Hypothalamus (tissue), 51 donors: ENCODE measurements around the gene GIGYF2.

Source experiments
- DNase-seq, 51 donors: peaks; one replicate each; lab custom pipeline; 2025; lab: John Stamatoyannopoulos, UW

GIGYF2 gene, protein sequence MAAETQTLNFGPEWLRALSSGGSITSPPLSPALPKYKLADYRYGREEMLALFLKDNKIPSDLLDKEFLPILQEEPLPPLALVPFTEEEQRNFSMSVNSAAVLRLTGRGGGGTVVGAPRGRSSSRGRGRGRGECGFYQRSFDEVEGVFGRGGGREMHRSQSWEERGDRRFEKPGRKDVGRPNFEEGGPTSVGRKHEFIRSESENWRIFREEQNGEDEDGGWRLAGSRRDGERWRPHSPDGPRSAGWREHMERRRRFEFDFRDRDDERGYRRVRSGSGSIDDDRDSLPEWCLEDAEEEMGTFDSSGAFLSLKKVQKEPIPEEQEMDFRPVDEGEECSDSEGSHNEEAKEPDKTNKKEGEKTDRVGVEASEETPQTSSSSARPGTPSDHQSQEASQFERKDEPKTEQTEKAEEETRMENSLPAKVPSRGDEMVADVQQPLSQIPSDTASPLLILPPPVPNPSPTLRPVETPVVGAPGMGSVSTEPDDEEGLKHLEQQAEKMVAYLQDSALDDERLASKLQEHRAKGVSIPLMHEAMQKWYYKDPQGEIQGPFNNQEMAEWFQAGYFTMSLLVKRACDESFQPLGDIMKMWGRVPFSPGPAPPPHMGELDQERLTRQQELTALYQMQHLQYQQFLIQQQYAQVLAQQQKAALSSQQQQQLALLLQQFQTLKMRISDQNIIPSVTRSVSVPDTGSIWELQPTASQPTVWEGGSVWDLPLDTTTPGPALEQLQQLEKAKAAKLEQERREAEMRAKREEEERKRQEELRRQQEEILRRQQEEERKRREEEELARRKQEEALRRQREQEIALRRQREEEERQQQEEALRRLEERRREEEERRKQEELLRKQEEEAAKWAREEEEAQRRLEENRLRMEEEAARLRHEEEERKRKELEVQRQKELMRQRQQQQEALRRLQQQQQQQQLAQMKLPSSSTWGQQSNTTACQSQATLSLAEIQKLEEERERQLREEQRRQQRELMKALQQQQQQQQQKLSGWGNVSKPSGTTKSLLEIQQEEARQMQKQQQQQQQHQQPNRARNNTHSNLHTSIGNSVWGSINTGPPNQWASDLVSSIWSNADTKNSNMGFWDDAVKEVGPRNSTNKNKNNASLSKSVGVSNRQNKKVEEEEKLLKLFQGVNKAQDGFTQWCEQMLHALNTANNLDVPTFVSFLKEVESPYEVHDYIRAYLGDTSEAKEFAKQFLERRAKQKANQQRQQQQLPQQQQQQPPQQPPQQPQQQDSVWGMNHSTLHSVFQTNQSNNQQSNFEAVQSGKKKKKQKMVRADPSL (N-terminal part only)

DNA sequence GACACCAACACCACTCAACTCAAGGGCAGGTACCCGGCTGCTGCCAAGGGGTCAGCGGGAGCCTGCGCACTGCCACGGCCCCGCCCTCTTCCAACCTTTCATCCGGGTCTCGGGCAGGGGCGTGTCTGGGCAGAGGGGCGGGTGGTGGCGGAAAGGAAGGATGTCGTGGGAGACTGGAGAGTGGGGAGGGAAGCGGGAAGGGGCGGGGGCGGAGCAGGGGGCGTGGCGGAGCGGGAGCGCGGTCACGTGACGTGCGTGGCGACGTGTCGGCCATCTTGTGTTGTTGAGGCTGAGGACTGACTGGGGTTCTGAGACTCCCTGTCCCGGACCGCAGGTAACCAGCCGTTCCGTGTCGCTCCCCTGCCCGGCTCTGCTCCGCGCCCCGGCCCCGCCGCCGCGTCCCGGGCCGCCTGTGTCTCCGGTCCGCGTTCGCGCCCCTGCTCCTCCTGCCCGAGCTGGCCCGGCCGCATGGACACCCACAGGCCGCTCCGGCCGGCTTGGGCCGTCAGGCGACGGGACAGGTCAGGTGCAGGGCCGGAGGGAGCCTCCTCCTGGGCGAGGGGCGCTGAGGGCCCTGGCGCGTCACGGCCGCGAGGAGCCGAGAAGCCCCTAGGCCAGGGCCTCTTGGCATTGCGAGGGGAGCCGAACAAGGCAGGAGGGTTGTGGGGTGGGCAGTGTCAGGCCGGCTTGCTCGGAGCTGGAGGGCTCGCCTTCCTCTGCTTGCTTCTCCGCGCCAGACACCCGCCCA is at the start of gene GIGYF2:
GIGYF2 (plus strand) TSS at position 273 of the 748 bp plus-strand sequence. CDS start 37,867 bp downstream, outside the sequence.
- peak; percentile 89 to 99 (median 96) for DNase-seq

DNA sequence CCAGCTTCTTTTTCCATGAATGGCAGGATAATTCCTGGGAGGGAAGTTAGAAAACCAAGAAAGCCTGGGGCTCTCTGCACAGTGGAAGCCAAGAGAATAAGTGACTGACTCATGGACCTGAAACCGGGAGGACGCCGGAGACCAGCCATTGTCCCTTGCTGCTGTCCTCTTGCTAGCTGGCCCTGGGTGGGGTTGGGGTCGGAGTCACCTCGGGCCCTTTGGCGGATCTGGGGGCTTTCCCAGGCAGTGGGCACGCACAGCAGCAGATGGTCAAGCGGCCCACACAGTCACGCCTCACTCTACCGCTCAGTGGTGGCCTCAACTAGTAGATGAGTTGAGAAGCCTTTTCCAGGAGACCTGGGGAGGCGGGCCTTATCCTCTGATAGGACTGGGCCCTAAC is 48.1 kb upstream of the GIGYF2 start:
- DNase-seq = no peak

DNA sequence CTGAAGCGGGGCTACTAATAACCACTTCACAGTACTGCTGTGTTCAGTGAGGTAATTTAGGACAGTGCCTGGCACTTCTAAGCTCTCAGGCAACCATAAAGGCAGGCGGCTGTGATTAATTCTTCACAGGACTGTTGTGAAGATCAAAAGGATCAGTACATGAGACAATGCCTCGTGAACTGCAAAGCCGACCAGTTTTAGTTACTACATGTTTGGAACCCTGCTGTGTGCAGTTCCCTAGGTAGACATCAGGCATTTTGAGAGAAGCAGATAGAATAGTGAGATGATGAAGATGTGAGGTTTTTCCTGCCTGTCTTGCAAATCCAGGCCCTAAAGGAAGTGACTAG is 44.7 kb upstream of the GIGYF2 start:
- DNase-seq = peak in 3 of 51 donors; percentile 13 to 36 (median 14)

DNA sequence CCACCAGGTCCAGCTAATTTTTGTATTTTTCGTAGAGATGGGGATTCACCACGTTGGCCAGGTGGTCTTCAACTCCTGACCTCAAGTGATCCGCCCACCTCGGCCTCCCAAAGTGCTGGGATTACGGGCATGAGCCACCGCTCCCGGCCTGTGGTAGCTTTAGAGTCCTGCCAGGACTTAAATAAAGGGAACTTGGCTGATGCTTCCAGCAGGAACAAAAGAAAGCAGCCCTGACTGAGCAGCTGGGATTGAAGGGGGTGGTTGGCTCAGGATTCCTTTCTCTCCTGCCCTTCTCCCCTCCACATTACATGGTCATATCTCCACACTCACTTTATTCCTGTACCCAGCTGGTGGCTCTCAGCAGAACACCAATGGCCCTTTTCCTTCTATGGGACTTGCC is 43.7 kb upstream of the GIGYF2 start:
- DNase-seq = peak in 11 of 51 donors; percentile 20 to 59 (median 27)

DNA sequence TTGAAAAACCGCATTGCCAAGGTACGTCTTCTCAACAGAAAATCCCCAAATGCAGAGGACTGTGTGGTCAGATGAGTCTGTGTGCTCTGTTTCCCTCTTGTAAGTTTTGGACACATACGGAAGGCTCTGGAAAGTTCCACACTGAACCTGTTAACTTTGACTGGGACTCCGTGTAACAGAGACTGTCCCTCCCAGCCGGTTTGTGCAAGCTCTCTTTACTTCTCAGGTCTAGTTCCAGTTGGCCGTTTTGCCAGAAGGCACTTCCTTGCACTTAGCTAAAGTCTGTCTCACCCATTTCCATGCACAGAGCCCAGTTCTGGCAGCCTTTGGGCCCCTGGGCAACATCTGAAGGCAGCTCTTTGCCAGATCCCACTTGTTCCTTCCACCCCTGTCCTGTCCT is 41.7 kb upstream of the GIGYF2 start:
- peak in 14 of 51 donors; percentile 17 to 59 (median 32) for DNase-seq

DNA sequence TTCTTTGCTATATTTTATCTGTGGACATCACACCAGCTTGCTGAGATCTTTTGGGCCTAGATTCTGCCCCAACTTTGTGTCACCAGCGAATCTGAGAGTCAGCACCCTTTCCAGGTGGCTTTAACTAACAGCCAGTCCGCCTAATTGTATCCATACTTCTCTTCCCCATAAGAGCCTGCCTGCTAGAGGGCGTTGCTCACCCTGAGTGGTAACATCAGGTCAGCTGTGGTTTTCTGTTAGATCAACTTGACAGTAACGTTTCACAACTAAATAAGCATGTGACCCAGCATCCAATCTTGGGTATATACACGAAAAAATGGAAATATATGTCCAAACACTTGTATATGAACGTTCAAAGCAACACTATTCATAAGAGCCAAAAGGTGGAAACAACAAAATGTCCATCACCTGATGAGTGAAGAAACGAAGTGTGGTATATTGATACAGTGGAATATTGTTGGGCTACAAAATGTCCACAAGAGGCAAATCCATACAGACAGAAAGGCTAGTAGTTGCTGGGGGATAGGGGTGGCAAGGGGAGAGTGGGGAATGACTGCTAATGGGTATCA is 38.8 kb upstream of the GIGYF2 start:
- DNase-seq = no peak

DNA sequence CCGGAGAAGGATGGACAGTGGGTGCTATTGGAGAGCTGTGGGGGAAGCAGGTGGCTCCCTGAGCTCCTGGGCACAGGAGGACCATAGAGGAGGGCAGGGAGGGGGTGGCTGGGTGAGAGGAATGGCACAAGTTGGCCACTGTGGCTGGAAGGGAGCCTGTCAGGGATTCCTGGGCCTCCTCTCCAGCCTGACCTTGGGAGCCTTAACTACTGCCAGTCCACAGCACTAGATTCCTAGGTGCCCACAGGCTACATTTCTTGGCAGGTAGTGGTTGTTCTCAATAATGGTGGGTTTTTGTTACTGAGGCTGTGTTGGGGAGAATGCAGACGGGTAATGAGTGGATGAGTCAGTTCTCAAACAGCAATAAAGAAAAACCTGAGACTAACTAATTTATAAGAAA is 37.8 kb upstream of the GIGYF2 start:
- DNase-seq = no peak

DNA sequence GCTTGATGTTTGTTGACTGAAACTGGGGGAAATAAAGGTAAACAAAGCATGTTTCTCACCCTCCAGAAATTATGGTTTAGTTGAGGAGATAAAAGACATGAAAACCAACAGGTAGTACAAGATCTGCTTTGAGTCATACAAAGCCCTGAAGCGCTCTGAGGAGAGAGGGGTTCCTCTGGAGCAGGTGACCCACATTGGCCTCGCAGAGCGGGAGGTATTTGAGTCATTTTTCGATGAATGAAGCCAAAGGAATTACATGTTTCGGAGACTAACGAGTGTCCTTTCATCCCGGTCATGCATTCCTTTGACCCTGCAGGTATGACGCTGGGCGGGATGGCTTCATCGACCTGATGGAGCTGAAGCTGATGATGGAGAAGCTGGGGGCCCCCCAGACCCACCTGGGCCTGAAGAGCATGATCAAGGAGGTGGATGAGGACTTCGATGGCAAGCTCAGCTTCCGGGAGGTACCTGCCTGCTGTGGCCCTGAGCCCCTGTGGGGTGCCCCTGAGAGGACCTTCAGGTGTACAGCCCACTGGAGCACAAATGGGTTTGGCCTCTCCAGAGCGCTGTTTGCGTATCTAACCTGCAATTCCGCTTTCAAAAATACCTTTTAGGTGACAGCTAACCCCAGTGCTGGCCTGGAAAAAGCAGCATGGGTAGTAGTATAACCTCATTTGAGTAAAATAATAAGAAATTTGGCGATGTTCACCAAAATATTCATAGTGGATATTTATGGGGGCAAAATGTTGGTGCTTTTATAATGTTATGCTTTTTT is 34.5 kb upstream of the GIGYF2 start:
- DNase-seq = no peak

DNA sequence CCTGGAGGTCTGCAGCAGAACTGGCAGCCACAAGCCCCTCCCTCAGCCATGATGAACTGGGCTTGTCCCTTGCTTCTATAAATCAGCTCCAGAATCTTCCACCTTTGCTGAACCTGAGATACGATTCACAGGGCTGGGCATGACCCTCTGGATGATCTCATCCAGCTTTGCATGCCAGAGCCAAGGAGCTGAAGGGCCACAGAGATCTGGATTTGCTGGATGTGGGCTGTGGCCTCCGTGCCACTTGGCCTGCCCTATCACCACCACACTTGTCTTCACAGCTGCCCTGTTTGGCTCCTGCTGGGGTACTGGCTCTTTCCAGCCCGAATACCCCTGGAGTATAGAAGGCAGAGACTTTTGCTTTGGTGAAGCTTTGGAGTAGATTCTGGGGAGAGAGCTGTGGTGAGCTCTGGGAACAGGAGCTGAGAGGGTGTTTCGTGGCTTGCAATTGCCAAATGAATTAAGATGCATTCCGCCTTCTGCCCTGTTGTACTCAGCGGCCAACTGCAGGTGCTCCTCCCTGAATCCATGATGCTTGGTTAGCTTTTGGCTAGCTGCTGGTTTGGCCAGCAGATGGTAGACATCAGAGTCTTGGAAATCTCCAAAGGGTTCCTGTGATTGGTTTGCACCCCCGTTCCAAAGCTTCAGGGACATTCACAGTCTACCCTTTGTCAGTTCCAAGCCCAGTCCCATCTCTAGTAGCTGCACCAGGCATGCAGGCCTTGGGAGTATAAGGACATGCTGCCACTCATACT is 30.9 kb upstream of the GIGYF2 start:
- no peak for DNase-seq

DNA sequence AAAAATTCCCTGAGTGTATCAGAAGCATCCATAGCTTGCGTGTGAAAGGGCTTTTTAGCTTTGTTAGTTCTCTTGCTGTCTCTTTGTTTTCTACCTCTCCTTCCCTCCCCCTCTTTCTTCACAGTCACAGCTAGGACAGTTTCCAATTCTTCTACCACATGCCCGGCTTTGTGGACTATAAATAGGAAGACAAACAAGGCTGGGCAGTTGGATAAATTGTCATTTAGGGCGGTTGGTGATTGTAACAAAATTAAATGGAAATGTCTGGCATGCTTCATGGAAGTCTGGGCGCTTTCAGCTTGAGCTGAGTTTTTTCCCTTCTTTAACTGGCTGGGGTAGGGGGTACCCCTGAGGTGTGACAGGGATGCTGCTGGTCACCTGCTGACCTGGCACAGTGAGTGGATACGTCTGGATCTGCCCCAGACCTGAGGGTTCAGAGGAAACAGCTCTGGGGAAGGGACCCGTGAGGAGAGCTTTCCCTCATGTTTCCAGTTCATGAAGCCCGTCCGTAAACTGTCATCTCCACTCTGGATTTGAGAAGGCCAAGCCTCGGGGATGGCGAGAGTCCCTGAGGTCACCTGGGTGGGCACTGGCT is 29.0 kb upstream of the GIGYF2 start:
- peak in 20 of 51 donors; percentile 11 to 84 (median 37) for DNase-seq

DNA sequence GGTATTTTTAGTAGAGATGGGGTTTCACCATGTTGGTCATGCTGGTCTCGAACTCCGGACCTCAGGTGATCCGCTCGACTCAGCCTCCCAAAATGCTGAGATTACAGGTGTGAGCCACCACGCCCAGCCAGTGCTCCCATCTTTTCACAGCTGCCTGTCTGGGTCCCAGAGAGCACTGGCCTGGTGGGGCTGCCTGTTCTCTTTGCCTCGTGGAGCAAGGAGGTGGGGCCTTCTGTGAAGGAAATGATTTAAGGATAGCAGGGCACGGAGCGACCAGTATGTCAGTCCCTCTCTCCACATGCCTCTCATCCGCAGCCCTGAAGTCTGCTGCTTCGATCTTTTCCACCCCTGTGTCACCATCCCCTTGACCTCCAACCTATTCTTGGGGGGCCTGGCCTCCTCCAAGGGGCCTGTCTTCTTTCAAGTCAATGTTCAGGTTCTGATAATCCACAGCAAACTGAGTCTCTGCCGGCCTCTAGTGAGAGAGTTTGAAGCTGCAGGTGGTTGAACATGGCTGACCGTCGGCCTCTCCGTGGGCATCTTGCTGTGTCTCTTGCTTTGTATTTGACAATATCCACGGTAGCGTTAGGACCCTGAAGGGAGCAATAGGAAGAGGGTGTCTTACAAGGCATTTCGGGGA is 28.2 kb upstream of the GIGYF2 start:
- peak in 18 of 51 donors; percentile 13 to 60 (median 36) for DNase-seq

DNA sequence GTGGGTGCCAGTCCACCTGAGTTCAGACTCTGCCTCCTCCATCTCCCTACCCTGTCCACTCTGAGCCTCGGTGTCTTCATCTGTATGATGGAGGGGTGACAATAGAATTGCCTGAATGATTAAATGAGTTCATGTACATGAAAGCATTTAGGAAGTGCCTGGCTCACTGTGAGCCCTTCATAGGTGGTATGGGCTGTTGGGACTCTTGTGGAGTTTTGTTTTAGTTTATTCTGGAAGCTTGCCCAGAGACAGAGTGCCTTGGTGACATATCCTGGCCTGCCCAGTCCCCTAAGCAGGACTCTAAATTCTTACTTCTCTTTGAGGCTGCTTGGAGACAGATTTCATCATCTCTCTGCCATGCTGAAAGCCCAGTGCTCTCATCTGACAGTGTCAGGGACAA is 24.5 kb upstream of the GIGYF2 start:
- DNase-seq = peak in 1 of 51 donors; percentile 16

DNA sequence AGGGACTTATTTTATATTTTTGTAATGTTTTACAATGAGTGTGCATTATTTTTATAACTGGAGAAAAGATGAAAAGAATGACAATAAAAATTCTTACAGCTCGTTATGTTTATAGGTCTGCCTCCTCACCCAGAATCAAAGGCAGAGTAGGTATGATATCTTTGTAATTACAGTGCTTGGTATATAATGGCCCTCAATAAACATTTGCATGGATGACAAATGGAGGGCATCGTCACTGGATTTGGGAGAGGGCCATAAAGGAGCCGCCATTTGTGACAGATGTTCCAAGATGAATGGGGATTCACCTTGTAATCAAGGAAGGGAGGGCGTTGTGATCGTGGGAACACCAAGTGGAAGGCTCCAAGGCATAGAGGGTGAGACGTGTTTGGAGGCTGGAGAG is 22.6 kb upstream of the GIGYF2 start:
- DNase-seq = no peak

DNA sequence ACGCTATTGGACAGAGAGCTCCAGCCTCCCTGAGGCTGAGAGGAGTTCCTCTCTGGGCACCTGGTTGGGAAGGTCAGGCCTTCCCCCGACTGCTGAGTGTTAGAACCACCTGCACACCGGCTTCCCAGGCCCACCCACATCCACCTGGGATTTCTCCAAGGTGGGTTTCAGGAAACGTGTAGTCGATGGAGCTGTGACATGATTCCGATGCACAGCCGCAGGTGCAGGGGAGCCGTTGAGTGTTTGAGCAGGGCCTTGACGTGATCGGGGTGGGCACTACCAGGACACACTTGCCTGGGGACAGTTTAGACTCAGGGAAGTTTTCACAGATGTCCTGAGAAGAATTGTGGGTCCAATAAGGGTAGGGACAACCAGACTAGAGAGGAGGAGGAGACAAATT is 21.8 kb upstream of the GIGYF2 start:
- DNase-seq = no peak

DNA sequence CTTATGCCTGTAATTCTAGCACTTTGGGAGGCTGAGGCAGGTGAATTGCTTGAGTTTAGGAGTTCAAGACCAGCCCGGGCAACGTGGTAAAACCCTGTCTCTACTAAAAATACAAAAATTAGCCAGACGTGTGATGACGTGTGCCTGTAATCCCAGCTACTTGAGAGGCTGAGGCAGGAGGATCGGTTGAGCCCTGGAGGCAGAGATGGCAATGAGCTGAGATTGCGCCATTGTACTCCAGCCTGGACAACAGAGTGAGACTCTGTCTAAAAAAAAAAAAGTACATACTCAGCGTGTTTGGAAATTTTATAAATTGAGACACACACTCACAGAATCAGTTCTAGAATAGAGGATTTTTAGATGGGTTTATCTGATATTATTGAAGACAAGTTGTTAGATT is 17.1 kb upstream of the GIGYF2 start:
- no peak for DNase-seq

DNA sequence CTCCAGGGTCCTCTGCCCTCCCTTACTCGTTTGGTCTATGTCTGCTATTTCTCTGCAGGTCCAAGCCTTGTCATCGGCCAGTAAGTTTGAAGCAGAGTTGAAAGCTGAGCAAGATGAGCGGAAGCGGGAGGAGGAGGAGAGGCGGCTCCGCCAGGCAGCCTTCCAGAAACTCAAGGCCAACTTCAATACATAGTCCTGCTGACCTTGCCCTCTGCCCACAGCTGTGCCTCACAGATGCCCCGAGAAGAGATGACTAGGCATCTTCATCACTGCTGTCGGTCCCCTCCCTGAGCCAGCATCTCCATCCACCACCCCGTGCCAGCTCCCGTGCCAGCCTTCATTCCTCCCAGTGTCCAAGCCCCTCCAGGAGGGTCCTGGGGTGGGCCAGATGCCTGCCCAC is 15.6 kb upstream of the GIGYF2 start:
- no peak for DNase-seq

DNA sequence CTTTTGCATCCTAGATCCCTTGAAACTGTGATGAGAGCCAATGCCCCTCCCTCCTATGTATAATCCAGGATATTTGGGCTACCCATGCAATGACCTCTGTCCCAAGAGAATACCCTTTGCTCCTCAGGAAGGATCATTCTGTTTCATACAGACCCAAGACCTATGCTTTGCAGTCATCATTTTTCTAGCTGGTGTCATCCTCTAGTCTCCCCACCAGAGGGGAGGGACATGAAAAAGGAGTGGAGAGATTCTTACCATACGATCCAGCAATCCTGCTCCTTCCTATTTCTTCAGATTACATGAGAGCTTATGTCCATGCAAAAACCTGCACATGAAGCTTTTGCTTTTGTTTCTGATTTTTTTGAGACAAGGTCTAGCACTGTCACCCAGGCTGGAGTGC is 13.8 kb upstream of the GIGYF2 start:
- DNase-seq = no peak
